ENCODE data around the gene TGM4. TPM values are rescaled to one million over a fixed set of nuclear protein-coding genes. Genes with fewer than 3 reads are reported as not detected.
A peak's percentile ranks its signal among the peaks of the same experiment; 100 is the strongest.

Gene TGM4
- total RNA-seq = not detected
- long read RNA-seq = 0 reads

- H3K4me1 ChIP-seq = no peaks in the 10 kb centered on the region
- TF ChIP-seq CTCF (IDR thresholded peaks at IDR 0.05; ENCODE audit: borderline replicate concordance) = no peak
- DNase-seq = no peak
- H3K27me3 ChIP-seq (ENCODE audit: low read depth) = peaks cover 9% of the 10 kb centered on the region
- H3K36me3 ChIP-seq = no peaks in the 10 kb centered on the region
- no peaks in the 10 kb centered on the region for H3K9me3 ChIP-seq (replicated peaks)
- intact Hi-C loops (cut with micrococcal nuclease) = no loop called here
- no peak within 1 kb of the TSS for H3K4me3 ChIP-seq
- no peak within 1 kb of the TSS for H3K27ac ChIP-seq (replicated peaks)
These were observed at the start of gene TGM4 for GRCh38 chr3:44874308-44874707. Gene TGM4 (plus strand): TSS chr3:44874608. CDS start chr3:44874679, 71 bp downstream.

GRCh38 chr3:44825264-44825925, 49.0 kb upstream of the TGM4 start:
- TF ChIP-seq CTCF (IDR thresholded peaks at IDR 0.05; ENCODE audit: borderline replicate concordance) = no peak
- Histone ChIP-seq H3K4me1 (no peaks in the 10 kb centered on the region), H3K9me3 (replicated peaks) (no peaks in the 10 kb centered on the region), H3K36me3 (no peaks in the 10 kb centered on the region), H3K27me3 (ENCODE audit: low read depth) (no peaks in the 10 kb centered on the region), H3K27ac (replicated peaks) (no peak overlapping the region), H3K4me3 (no peak overlapping the region)
- intact Hi-C loops (cut with micrococcal nuclease) = no loop called here
- DNase-seq = no peak

GRCh38 chr3:44827196-44827595, 47.2 kb upstream of the TGM4 start:
- Histone ChIP-seq H3K27me3 (ENCODE audit: low read depth) (no peaks in the 10 kb centered on the region), H3K4me1 (peaks cover 13% of the 10 kb centered on the region), H3K9me3 (replicated peaks) (no peaks in the 10 kb centered on the region), H3K4me3 (no peak overlapping the region), H3K36me3 (no peaks in the 10 kb centered on the region), H3K27ac (replicated peaks) (no peak overlapping the region)
- no peak for DNase-seq
- intact Hi-C loops (cut with micrococcal nuclease) = no loop called here
- no peak for TF ChIP-seq CTCF (IDR thresholded peaks at IDR 0.05; ENCODE audit: borderline replicate concordance)

GRCh38 chr3:44831232-44831631, 43.2 kb upstream of the TGM4 start:
- no peak overlapping the region for H3K4me3 ChIP-seq
- H3K27me3 ChIP-seq (ENCODE audit: low read depth) = no peaks in the 10 kb centered on the region
- intact Hi-C loops (cut with micrococcal nuclease) = no loop called here
- H3K27ac ChIP-seq (replicated peaks) = peak overlapping the region; percentile 75
- no peak for DNase-seq
- no peaks in the 10 kb centered on the region for H3K36me3 ChIP-seq
- TF ChIP-seq CTCF (IDR thresholded peaks at IDR 0.05; ENCODE audit: borderline replicate concordance) = no peak
- peaks cover 14% of the 10 kb centered on the region for H3K4me1 ChIP-seq
- H3K9me3 ChIP-seq (replicated peaks) = peaks cover 4% of the 10 kb centered on the region

- Histone ChIP-seq H3K27ac (replicated peaks) (peak overlapping the region; percentile 75), H3K4me3 (no peak overlapping the region), H3K36me3 (no peaks in the 10 kb centered on the region), H3K9me3 (replicated peaks) (peaks cover 12% of the 10 kb centered on the region), H3K4me1 (peaks cover 14% of the 10 kb centered on the region), H3K27me3 (ENCODE audit: low read depth) (no peaks in the 10 kb centered on the region)
- no peak for DNase-seq
- no peak for TF ChIP-seq CTCF (IDR thresholded peaks at IDR 0.05; ENCODE audit: borderline replicate concordance)
- intact Hi-C loops (cut with micrococcal nuclease) = no loop called here
These were observed 42.4 kb upstream of the TGM4 start for GRCh38 chr3:44832032-44832431.

All from left ventricle myocardium inferior (tissue), 1 donor.